ENCODE data around the gene ZFAND3. TPM values are rescaled to one million over a fixed set of nuclear protein-coding genes. Genes with fewer than 3 reads are reported as not detected.

ZFAND3 gene
- total and polyA plus RNA-seq, 2 experiments from 2014 or later, result 16.9 to 28.2 TPM

GRCh38 chr6:38100380-38100779, 280.9 kb downstream of the ZFAND3 start:
- no peak overlapping the region for H3K27ac Mint-ChIP-seq
- Histone ChIP-seq H3K9me2 (ENCODE audit: insufficient read depth) (no peaks in the 10 kb centered on the region), H3K79me2 (replicated peaks; ENCODE audit: insufficient read depth) (peaks cover 2% of the 10 kb centered on the region; the same call in 1 of the 2 replicates), H3K4me3 (no peak overlapping the region), H3K36me3 (ENCODE audit: insufficient read depth) (no peaks in the 10 kb centered on the region), H3K4me1 (ENCODE audit: insufficient read depth) (peaks cover 5% of the 10 kb centered on the region; the same call in 1 of the 2 replicates), H3K4me2 (no peak overlapping the region), H2AFZ (no peak overlapping the region), H3K27ac (ENCODE audit: low read depth) (no peak overlapping the region), H3F3A (replicated peaks; ENCODE audit: low read depth) (no peaks in the 10 kb centered on the region), H4K20me1 (replicated peaks; ENCODE audit: insufficient read depth) (no peaks in the 10 kb centered on the region), H3K27me3 (ENCODE audit: insufficient read depth) (no peaks in the 10 kb centered on the region)
- H3K36me3 Mint-ChIP-seq (ENCODE audit: low read depth), result no peaks in the 10 kb centered on the region
- TF ChIP-seq EZH2phosphoT487 (IDR thresholded peaks at IDR 0.05; ENCODE audit: unreplicated experiment) (no peak), STAT1 (IDR thresholded peaks at IDR 0.05; ENCODE audit: unreplicated experiment) (no peak), NANOG (IDR thresholded peaks at IDR 0.05; ENCODE audit: borderline replicate concordance) (no peak), CREB1 (CRISPR knock-in tag; IDR thresholded peaks at IDR 0.05; ENCODE audit: low read depth) (no peak), ZNF331 (CRISPR knock-in tag; IDR thresholded peaks at IDR 0.05; ENCODE audit: low read depth) (no peak), ETS1 (IDR thresholded peaks at IDR 0.05) (no peak), POLR2AphosphoS5 (IDR thresholded peaks at IDR 0.05; ENCODE audit: low read depth) (no peak), EZH2 (IDR thresholded peaks at IDR 0.05; ENCODE audit: low read depth, unreplicated experiment) (no peak), ZNF462 (CRISPR knock-in tag; IDR thresholded peaks at IDR 0.05) (no peak)
- TF ChIP-seq, protein P1, sequence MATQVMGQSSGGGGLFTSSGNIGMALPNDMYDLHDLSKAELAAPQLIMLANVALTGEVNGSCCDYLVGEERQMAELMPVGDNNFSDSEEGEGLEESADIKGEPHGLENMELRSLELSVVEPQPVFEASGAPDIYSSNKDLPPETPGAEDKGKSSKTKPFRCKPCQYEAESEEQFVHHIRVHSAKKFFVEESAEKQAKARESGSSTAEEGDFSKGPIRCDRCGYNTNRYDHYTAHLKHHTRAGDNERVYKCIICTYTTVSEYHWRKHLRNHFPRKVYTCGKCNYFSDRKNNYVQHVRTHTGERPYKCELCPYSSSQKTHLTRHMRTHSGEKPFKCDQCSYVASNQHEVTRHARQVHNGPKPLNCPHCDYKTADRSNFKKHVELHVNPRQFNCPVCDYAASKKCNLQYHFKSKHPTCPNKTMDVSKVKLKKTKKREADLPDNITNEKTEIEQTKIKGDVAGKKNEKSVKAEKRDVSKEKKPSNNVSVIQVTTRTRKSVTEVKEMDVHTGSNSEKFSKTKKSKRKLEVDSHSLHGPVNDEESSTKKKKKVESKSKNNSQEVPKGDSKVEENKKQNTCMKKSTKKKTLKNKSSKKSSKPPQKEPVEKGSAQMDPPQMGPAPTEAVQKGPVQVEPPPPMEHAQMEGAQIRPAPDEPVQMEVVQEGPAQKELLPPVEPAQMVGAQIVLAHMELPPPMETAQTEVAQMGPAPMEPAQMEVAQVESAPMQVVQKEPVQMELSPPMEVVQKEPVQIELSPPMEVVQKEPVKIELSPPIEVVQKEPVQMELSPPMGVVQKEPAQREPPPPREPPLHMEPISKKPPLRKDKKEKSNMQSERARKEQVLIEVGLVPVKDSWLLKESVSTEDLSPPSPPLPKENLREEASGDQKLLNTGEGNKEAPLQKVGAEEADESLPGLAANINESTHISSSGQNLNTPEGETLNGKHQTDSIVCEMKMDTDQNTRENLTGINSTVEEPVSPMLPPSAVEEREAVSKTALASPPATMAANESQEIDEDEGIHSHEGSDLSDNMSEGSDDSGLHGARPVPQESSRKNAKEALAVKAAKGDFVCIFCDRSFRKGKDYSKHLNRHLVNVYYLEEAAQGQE (IDR thresholded peaks at IDR 0.05; ENCODE audit: unreplicated experiment), result no peak
- TF ChIP-seq, protein P2, sequence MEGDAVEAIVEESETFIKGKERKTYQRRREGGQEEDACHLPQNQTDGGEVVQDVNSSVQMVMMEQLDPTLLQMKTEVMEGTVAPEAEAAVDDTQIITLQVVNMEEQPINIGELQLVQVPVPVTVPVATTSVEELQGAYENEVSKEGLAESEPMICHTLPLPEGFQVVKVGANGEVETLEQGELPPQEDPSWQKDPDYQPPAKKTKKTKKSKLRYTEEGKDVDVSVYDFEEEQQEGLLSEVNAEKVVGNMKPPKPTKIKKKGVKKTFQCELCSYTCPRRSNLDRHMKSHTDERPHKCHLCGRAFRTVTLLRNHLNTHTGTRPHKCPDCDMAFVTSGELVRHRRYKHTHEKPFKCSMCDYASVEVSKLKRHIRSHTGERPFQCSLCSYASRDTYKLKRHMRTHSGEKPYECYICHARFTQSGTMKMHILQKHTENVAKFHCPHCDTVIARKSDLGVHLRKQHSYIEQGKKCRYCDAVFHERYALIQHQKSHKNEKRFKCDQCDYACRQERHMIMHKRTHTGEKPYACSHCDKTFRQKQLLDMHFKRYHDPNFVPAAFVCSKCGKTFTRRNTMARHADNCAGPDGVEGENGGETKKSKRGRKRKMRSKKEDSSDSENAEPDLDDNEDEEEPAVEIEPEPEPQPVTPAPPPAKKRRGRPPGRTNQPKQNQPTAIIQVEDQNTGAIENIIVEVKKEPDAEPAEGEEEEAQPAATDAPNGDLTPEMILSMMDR (conservative IDR thresholded peaks at IDR 0.05; ENCODE audit: low read depth in 2 of 2), result no peak
- H3K27me3 Mint-ChIP-seq (ENCODE audit: insufficient read depth, low read depth, poor library complexity), result no peaks in the 10 kb centered on the region
- ATAC-seq (no peak), DNase-seq (ENCODE audit: low spot score) (no peak)
- peaks cover 3% of the 10 kb centered on the region for H3K4me1 Mint-ChIP-seq
- H3K4me3 Mint-ChIP-seq, result no peak overlapping the region
- H3K9me3 Mint-ChIP-seq, result no peaks in the 10 kb centered on the region

Data from GM23338 (cell line).